Spinal cord (tissue), 10 donors: ENCODE data around the gene SBF1. TPM values are rescaled to one million over a fixed set of nuclear protein-coding genes. Genes with fewer than 3 reads are reported as not detected.
A peak's percentile ranks its signal among the peaks of the same experiment; 100 is the strongest.
"Not testable (repeated sequence)": the region's sequence is repeated elsewhere in the genome, so short reads cannot be mapped to it uniquely, and the experiment has no call there.

ENCODE experiments used
- DNase-seq, 6 donors: peaks; one replicate each; pipeline versions ENCODE4 v3.0.0 to v3.0.0-alpha.2; 2013 to 2015; ENCODE audit warnings: low spot score in 6 of 6, low read depth in 4 of 6
- H3K27ac ChIP-seq: one replicate; pipeline ENCODE4 v1.5.1; 2013; ENCODE audit warnings: low read depth, low read length, control low read depth
- H3K27me3 ChIP-seq: one replicate; pipeline ENCODE4 v1.6.1; 2013; ENCODE audit warnings: low read length; ENCODE audit not compliant: control insufficient read depth, insufficient read depth
- H3K36me3 ChIP-seq: one replicate; pipeline ENCODE4 v1.6.1; 2013; ENCODE audit warnings: low read length; ENCODE audit not compliant: control insufficient read depth, insufficient read depth
- H3K4me1 ChIP-seq: one replicate; pipeline ENCODE4 v1.6.1; 2013; ENCODE audit warnings: low read length; ENCODE audit not compliant: control insufficient read depth, insufficient read depth
- H3K4me3 ChIP-seq: one replicate; pipeline ENCODE4 v1.5.1; 2013; ENCODE audit warnings: low read depth, low read length, control low read depth
- H3K9me3 ChIP-seq: one replicate; pipeline ENCODE4 v1.6.1; 2013; ENCODE audit warnings: low read length; ENCODE audit not compliant: control insufficient read depth, insufficient read depth
- WGBS: methylation state at CpG from one replicate; pipeline ENCODE4 v1.1.5; 2013; ENCODE audit warnings: missing lambda C conversion rate; ENCODE audit not compliant: insufficient coverage; 5-methylcytosine and 5-hydroxymethylcytosine counted together
- long read RNA-seq, 4 donors: transcript quantifications; one replicate each; lab custom pipeline, GENCODE V29; 2026
- polyA plus RNA-seq, 2 donors: library from polyadenylated mRNA; unstranded; fragments of 120-200 nt; gene quantifications; one replicate each; pipeline ENCODE4 v1.2.1, GENCODE V29; 2013; ENCODE audit not compliant: insufficient read length in 2 of 2
- total RNA-seq, 2 donors: library from RNA; depleted of rRNA in 1 of 2; stranded (reverse); fragments of 120-200 nt in 1 of 2; fragments of >200 nt in 1 of 2; gene quantifications; one replicate each; pipeline versions ENCODE4 v1.2.3 to v1.2.4, GENCODE V29; 2013 to 2014
- donor health status: healthy.

Gene SBF1
- total RNA-seq (10 to 100 TPM; 51.0 to 64.3 TPM), polyA plus RNA-seq (100 to 1,000 TPM; 116 to 118 TPM)
- long read RNA-seq, donor 1, partial matches to known transcripts, result 7 of 10 reads
- long read RNA-seq, donor 1, other reads (novel, unspliced or antisense), result 0 of 10 reads
- long read RNA-seq, donor 2, full-length matches to known transcripts, result 6 of 6 reads
- long read RNA-seq, donor 2, partial matches to known transcripts, result 0 of 6 reads
- long read RNA-seq, donor 2, other reads (novel, unspliced or antisense), result 0 of 6 reads
- long read RNA-seq, donor 3, partial matches to known transcripts, result 0 of 5 reads
- long read RNA-seq, donor 3, other reads (novel, unspliced or antisense), result 0 of 5 reads
- long read RNA-seq, donor 4, partial matches to known transcripts, result 0 of 1 reads
- long read RNA-seq, donor 4, other reads (novel, unspliced or antisense), result 0 of 1 reads

GRCh38 chr22:50474710-50475651, at the start of gene SBF1:
TSS of gene SBF1 (minus strand) at chr22:50475035. CDS start at chr22:50474840, 195 bp downstream.
- Histone ChIP-seq H3K4me3 (peak within 1 kb of the TSS; percentile 63), H3K27me3 (peaks cover 13% of the 10 kb centered on the region), H3K27ac (no peak within 1 kb of the TSS), H3K9me3 (no peaks in the 10 kb centered on the region), H3K4me1 (peaks cover 47% of the 10 kb centered on the region), H3K36me3 (peaks cover 32% of the 10 kb centered on the region)
- peak; percentile 80 to 97 (median 87) for DNase-seq
- under 1% methylated on average over 94 of the region's 97 CpGs for WGBS

- H3K4me3 ChIP-seq, result no peak overlapping the region
- no peak for DNase-seq
- H3K27ac ChIP-seq, result no peak overlapping the region
- H3K4me1 ChIP-seq, result peaks cover 32% of the 10 kb centered on the region
- 88% methylated on average over 25 of the region's 25 CpGs for WGBS
- H3K36me3 ChIP-seq, result peaks cover 67% of the 10 kb centered on the region
- no peaks in the 10 kb centered on the region for H3K9me3 ChIP-seq
- peaks cover 5% of the 10 kb centered on the region for H3K27me3 ChIP-seq
Measured at GRCh38 chr22:50523806-50524675, 49.2 kb upstream of the SBF1 start.

- 94% methylated on average over 16 of the region's 16 CpGs for WGBS
Measured at GRCh38 chr22:50523458-50523805, 48.6 kb upstream of the SBF1 start.

GRCh38 chr22:50522806-50523438, 48.1 kb upstream of the SBF1 start:
- WGBS, result 88% methylated on average over 20 of the region's 22 CpGs
- H3K36me3 ChIP-seq, result peaks cover 74% of the 10 kb centered on the region
- no peak for DNase-seq
- H3K4me1 ChIP-seq, result peaks cover 31% of the 10 kb centered on the region
- no peaks in the 10 kb centered on the region for H3K9me3 ChIP-seq
- H3K27me3 ChIP-seq, result no peaks in the 10 kb centered on the region
- no peak overlapping the region for H3K27ac ChIP-seq
- no peak overlapping the region for H3K4me3 ChIP-seq

More at GRCh38 chr22:50523458-50523805, 48.6 kb upstream of the SBF1 start:
- Histone ChIP-seq H3K36me3 (peaks cover 73% of the 10 kb centered on the region), H3K27me3 (no peaks in the 10 kb centered on the region), H3K4me1 (peaks cover 31% of the 10 kb centered on the region), H3K27ac (no peak overlapping the region), H3K9me3 (no peaks in the 10 kb centered on the region), H3K4me3 (no peak overlapping the region)
- no peak for DNase-seq

- H3K4me3 ChIP-seq, result no peak overlapping the region
- no peak for DNase-seq
- 93% methylated on average over 6 of the region's 15 CpGs for WGBS
- no peaks in the 10 kb centered on the region for H3K27me3 ChIP-seq
- peaks cover 26% of the 10 kb centered on the region for H3K4me1 ChIP-seq
- no peak overlapping the region for H3K27ac ChIP-seq
- peaks cover 76% of the 10 kb centered on the region for H3K36me3 ChIP-seq
- H3K9me3 ChIP-seq, result no peaks in the 10 kb centered on the region
Measured at GRCh38 chr22:50522208-50522805, 47.5 kb upstream of the SBF1 start.

- no peaks in the 10 kb centered on the region for H3K27me3 ChIP-seq
- 94% methylated on average over 10 of the region's 10 CpGs for WGBS
- no peak for DNase-seq
- no peak overlapping the region for H3K27ac ChIP-seq
- peaks cover 82% of the 10 kb centered on the region for H3K36me3 ChIP-seq
- no peaks in the 10 kb centered on the region for H3K9me3 ChIP-seq
- H3K4me3 ChIP-seq, result no peak overlapping the region
- H3K4me1 ChIP-seq, result peaks cover 21% of the 10 kb centered on the region
Measured at GRCh38 chr22:50521710-50522109, 46.9 kb upstream of the SBF1 start.

GRCh38 chr22:50520826-50521453, 46.1 kb upstream of the SBF1 start:
- H3K9me3 ChIP-seq, result no peaks in the 10 kb centered on the region

GRCh38 chr22:50520184-50520583, 45.3 kb upstream of the SBF1 start:
- not testable (repeated sequence) for H3K27ac ChIP-seq

More at GRCh38 chr22:50520826-50521453, 46.1 kb upstream of the SBF1 start:
- peaks cover 89% of the 10 kb centered on the region for H3K36me3 ChIP-seq
- WGBS, result 95% methylated on average over 13 of the region's 13 CpGs
- no peak overlapping the region for H3K4me3 ChIP-seq
- peaks cover 17% of the 10 kb centered on the region for H3K4me1 ChIP-seq
- DNase-seq, result no peak
- no peaks in the 10 kb centered on the region for H3K27me3 ChIP-seq
- H3K27ac ChIP-seq, result no peak overlapping the region

More at GRCh38 chr22:50520184-50520583, 45.3 kb upstream of the SBF1 start:
- 100% methylated on average over 7 of the region's 8 CpGs for WGBS
- H3K4me3 ChIP-seq, DNase-seq, H3K9me3 ChIP-seq, H3K27me3 ChIP-seq: not testable (repeated sequence)
- H3K36me3 ChIP-seq, result peaks cover 94% of the 10 kb centered on the region
- H3K4me1 ChIP-seq, result peaks cover 17% of the 10 kb centered on the region
